Measurements from ENCODE around the gene CGREF1.

The CGREF1 gene

DNA sequence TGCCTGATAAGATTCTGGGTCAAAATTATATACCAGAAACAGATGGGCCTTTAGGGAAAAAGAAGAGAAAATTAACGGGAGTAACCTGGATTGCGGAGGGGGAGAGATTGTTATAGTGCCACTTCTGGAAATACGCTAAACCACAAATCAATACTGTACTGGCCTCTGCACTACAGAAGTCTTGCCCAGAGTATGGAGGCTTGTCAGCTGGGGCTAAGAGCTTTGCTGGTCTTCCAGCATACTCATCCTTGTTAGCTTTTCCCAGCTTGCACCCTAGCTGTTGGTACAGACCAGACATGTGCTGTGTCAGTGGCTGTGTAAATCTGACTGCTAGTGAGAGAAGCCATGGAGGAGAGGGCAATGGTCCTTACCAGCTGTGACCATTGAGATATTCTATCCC is 58.6 kb downstream of the CGREF1 start:
- no peak overlapping the region for H3K4me3 ChIP-seq (replicated peaks; ENCODE audit: low read depth, low read length)
- TF ChIP-seq, protein P1, sequence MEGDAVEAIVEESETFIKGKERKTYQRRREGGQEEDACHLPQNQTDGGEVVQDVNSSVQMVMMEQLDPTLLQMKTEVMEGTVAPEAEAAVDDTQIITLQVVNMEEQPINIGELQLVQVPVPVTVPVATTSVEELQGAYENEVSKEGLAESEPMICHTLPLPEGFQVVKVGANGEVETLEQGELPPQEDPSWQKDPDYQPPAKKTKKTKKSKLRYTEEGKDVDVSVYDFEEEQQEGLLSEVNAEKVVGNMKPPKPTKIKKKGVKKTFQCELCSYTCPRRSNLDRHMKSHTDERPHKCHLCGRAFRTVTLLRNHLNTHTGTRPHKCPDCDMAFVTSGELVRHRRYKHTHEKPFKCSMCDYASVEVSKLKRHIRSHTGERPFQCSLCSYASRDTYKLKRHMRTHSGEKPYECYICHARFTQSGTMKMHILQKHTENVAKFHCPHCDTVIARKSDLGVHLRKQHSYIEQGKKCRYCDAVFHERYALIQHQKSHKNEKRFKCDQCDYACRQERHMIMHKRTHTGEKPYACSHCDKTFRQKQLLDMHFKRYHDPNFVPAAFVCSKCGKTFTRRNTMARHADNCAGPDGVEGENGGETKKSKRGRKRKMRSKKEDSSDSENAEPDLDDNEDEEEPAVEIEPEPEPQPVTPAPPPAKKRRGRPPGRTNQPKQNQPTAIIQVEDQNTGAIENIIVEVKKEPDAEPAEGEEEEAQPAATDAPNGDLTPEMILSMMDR (IDR thresholded peaks at IDR 0.05; ENCODE audit: insufficient read depth, low read length, poor library complexity, severe bottlenecking): no peak
- DNase-seq (ENCODE audit: extremely low read depth, insufficient read length): no peak
- H3K27me3 ChIP-seq (replicated peaks; ENCODE audit: control insufficient read depth, insufficient read depth, low read length): no peaks in the 10 kb centered on the region
- peaks cover 15% of the 10 kb centered on the region for H3K36me3 ChIP-seq (ENCODE audit: control insufficient read depth, insufficient read depth, low read length)

DNA sequence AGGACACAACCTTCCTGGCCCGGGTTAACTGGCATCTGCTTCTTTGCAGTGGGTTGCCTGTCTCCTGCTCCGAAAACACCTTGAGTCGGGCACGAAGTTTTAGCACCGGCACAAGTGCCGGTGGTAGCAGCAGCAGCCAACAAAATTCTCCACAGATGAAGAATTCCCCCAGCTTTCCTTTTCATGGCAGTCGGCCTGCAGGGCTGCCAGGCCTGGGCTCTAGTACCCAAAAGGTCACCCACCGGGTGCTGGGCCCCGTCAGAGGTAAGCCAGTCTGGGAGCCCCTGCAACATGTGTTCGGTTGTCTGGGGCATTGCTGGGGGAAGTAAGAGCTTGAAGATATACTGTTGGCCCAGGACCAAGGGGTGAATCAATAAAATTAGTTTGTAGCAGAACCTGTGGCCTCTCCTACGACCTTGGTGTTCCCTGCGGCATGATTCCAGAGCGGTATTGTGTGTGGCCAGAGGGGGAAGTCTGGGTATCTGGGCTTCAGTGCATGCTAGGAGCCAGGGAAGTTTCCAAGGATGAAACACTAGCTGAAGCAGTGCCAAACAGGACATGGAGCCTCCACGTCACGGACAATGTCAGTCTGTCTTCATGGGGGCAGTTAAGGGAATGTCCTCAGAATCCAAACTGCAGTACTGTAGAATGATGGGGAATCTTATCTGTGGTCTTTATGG is 59.6 kb downstream of the CGREF1 start:
- DNase-seq (ENCODE audit: extremely low read depth, insufficient read length): no peak
- H3K27me3 ChIP-seq (replicated peaks; ENCODE audit: control insufficient read depth, insufficient read depth, low read length): no peaks in the 10 kb centered on the region
- peaks cover 18% of the 10 kb centered on the region for H3K36me3 ChIP-seq (ENCODE audit: control insufficient read depth, insufficient read depth, low read length)
- H3K4me3 ChIP-seq (replicated peaks; ENCODE audit: low read depth, low read length): no peak overlapping the region
- TF ChIP-seq, protein P1 (IDR thresholded peaks at IDR 0.05; ENCODE audit: insufficient read depth, low read length, poor library complexity, severe bottlenecking): no peak

DNA sequence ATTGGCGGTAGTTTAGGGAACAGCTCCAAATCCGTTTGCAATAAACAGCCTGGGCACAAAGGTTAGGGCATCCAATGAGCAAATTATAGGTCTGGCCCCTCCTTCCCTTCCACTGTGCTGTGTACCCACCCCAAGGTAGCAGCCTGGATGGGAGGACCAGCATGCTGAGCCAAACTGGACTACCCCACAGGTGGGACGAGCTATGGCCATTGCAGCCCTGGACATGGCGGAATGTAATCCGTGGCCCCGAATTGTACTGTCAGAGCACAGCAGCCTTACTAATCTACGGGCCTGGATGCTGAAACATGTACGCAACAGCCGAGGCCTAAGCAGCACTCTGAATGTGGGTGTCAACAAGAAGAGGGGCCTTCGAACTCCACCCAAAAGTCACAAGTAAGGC is 60.7 kb downstream of the CGREF1 start:
- Histone ChIP-seq H3K4me3 (replicated peaks; ENCODE audit: low read depth, low read length) (no peak overlapping the region), H3K27me3 (replicated peaks; ENCODE audit: control insufficient read depth, insufficient read depth, low read length) (no peaks in the 10 kb centered on the region), H3K36me3 (ENCODE audit: control insufficient read depth, insufficient read depth, low read length) (peaks cover 21% of the 10 kb centered on the region)
- TF ChIP-seq, protein P1 (IDR thresholded peaks at IDR 0.05; ENCODE audit: insufficient read depth, low read length, poor library complexity, severe bottlenecking): no peak
- DNase-seq (ENCODE audit: extremely low read depth, insufficient read length): no peak

DNA sequence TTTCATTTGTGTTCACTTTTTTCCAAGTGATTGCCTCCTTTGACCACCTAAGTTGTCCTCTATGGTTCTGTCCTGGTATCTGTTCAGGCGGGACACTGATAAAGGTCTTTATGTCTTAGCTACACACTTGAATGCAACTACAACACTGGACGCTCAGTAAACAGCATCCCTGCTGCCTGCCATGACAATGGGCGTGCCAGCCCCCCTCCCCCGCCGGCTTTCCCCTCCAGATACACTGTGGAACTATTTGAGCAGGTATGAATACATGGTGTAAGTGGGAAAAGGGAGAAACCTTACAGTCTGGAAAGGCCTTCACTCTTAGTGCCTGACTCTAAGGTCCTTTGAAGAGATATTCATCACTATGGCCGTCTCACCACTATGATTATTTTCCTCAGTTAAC is 61.7 kb downstream of the CGREF1 start:
- no peaks in the 10 kb centered on the region for H3K27me3 ChIP-seq (replicated peaks; ENCODE audit: control insufficient read depth, insufficient read depth, low read length)
- DNase-seq (ENCODE audit: extremely low read depth, insufficient read length): no peak
- H3K36me3 ChIP-seq (ENCODE audit: control insufficient read depth, insufficient read depth, low read length): peaks cover 21% of the 10 kb centered on the region
- H3K4me3 ChIP-seq (replicated peaks; ENCODE audit: low read depth, low read length): no peak overlapping the region
- TF ChIP-seq, protein P1 (IDR thresholded peaks at IDR 0.05; ENCODE audit: insufficient read depth, low read length, poor library complexity, severe bottlenecking): no peak

DNA sequence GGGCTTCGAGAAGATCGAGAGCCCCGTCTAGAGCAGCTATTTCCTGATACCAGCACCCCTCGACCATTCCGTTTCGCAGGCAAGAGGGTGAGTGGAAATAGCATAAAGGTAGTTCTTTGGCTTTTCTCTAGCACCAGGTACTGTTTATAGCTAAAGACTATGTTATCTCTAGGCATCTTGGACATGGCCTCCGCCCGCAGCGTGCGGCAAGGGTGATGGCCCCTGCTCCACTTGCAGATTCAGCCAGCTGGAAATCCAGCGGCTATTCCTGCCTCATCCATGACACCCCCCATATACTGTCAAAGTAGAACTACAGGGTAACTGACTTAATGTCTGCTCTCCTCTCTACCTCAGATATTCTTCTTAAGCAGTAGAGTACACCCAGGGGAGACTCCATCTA is 64.2 kb downstream of the CGREF1 start:
- no peak overlapping the region for H3K4me3 ChIP-seq (replicated peaks; ENCODE audit: low read depth, low read length)
- TF ChIP-seq, protein P1 (IDR thresholded peaks at IDR 0.05; ENCODE audit: insufficient read depth, low read length, poor library complexity, severe bottlenecking): no peak
- H3K27me3 ChIP-seq (replicated peaks; ENCODE audit: control insufficient read depth, insufficient read depth, low read length): no peaks in the 10 kb centered on the region
- peaks cover 21% of the 10 kb centered on the region for H3K36me3 ChIP-seq (ENCODE audit: control insufficient read depth, insufficient read depth, low read length)
- DNase-seq (ENCODE audit: extremely low read depth, insufficient read length): no peak

DNA sequence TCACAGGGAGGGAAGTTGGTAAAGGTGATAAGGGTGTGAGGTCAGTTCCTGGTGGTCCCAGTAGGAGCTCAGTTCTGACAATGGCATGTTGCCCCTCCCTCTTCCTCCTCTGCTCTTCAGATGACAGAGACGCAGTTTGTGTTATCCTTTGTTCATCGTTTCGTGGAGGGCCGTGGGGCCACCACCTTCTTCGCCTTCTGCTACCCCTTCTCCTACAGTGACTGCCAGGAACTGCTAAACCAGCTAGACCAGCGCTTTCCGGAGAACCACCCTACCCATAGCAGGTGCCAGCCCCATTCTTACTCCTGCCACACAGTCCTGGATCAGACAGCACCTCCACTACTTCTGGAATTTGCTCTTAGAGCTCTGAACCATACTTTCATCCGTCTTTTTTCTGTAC is 65.2 kb downstream of the CGREF1 start:
- H3K27me3 ChIP-seq (replicated peaks; ENCODE audit: control insufficient read depth, insufficient read depth, low read length): no peaks in the 10 kb centered on the region
- H3K36me3 ChIP-seq (ENCODE audit: control insufficient read depth, insufficient read depth, low read length): peaks cover 21% of the 10 kb centered on the region
- no peak overlapping the region for H3K4me3 ChIP-seq (replicated peaks; ENCODE audit: low read depth, low read length)
- DNase-seq (ENCODE audit: extremely low read depth, insufficient read length): no peak
- TF ChIP-seq, protein P1 (IDR thresholded peaks at IDR 0.05; ENCODE audit: insufficient read depth, low read length, poor library complexity, severe bottlenecking): no peak
